GM18519 (cell line): ENCODE results near the gene PAOX.
A peak's percentile ranks its signal among the peaks of the same experiment; 100 is the strongest.

Experiments used
- ATAC-seq: cut with Tn5 transposase; IDR thresholded peaks from one replicate; pipeline ENCODE4 v1.9.1; 2021; ENCODE audit warnings: mild to moderate bottlenecking, moderate library complexity; ENCODE audit not compliant: unreplicated experiment, low FRiP score

Gene PAOX

DNA sequence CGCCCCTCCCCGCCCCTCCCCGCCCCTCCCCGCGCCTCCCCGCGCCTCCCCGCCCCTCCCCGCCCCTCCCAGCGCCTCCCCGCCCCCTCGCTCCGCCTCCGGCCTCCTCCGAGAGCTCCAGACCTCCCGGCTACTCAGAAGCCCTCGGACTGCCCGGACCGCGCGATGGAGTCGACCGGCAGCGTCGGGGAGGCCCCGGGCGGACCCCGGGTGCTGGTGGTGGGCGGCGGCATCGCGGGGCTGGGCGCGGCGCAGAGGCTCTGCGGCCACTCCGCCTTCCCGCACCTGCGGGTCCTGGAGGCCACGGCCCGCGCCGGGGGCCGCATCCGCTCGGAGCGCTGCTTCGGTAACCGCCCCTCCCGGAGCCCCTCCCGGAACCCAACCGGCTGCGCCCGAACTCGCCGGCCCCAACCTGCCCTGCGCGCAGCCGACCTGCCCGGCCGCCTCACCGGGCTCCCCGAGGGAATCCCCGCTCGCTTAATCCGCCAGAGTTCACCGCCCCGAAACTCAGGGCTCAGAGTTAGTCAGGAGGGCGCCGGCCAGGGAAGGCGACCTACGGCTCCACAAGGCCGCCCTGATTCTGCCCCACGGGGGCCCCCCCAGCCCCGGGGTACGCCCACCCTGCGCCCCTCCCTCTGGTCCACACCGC is at the start of gene PAOX:
Gene PAOX (plus strand): TSS at position 111 of the 649 bp plus-strand sequence. CDS start 55 bp downstream, at position 166.
- ATAC-seq = peak; percentile 35

GRCh38 chr10:133329491-133330202 is 49.4 kb upstream of the PAOX start:
- peak; percentile 78 for ATAC-seq

- no peak for ATAC-seq
These were observed 45.9 kb upstream of the PAOX start for GRCh38 chr10:133332936-133333699.

DNA sequence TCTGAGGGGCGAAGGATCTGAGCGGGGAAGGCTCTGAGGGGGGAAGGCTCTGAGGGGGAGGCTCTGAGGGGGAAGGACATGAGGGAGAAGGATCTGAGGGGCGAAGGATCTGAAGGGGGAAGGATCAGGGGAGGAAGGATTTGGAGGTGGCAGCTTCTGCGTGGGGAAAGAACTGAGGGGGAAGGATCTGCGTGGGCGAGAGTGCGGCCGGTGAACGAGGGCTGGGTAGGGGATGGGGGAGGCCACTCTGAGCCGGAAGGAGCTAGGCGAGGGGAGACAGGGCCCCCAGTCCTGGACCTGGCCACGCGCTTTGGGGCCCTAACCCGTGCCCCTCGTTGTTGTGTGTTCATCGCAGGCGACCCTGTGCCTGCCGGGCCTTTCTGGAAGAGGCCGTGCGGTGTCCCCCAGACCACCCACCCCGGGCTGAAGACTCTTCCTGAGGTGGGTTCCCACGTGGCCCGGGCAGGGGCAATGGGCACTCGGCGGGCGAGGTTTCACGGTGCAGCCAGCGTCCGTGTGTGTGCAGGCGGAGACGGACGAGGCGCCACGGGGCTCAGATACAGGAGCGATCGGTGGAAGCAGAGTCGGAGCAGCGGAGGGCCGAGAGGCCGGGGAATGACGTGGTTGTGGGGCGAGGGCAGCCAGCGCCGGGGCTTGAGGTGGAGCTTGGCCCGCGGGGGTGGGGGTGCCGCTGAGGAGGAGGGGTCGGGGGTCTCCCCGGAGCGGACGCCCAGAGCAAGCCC is 44.4 kb upstream of the PAOX start:
- ATAC-seq = no peak

DNA sequence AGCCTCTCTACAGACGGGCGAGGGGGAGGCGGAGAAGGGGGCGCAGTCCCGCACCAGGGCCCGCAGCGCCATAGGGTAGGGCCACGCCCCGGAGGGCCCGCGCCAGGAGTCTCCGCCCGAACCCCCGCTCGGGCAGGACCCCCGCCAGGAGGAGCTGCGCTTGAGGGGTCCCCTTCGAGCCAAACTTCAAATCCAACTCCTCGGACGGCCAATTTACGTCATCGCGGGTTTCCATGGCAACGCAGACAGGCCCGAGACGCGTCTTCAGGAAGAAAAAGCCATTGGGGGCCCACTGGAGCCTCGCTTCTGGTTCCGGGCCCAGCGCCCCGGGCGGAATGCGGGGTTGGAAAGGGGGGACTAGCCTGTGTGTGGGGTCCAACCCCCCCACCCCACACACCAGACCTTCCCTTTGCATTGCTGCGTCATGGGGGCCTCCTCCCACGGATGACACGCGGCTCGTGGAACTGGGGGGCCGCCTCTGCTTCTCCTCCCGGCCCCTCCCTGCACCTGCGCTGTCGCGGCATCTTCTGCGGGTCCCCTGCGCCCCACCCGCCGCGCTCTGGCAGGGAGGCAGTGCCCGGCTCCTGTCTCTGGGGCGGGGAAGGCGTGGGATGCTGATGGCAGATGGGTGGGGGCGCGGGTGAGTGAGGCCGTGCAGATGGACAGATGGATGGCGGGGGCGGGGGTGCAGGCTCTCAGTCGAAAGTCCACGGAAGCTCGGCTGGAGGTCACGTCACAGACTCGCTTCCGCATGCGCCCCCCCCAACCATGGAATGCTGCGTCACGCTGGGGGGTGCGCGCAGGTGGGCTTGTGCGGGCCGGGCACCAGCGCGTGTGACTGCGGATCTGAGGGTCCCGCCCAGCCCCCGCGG is 43.6 kb upstream of the PAOX start:
- ATAC-seq = no peak

GRCh38 chr10:133336118-133336576 is 42.9 kb upstream of the PAOX start:
- ATAC-seq = no peak

- ATAC-seq = no peak
These were observed 42.3 kb upstream of the PAOX start, which contains the start of gene CALY for GRCh38 chr10:133336577-133337369. Gene CALY, minus strand, starts transcription at chr10:133336896. Its CDS starts 7,907 bp downstream, at chr10:133328989.

- ATAC-seq = no peak
These were observed 41.7 kb upstream of the PAOX start for GRCh38 chr10:133337370-133337725.

GRCh38 chr10:133338080-133339071 is 40.7 kb upstream of the PAOX start:
- no peak for ATAC-seq

DNA sequence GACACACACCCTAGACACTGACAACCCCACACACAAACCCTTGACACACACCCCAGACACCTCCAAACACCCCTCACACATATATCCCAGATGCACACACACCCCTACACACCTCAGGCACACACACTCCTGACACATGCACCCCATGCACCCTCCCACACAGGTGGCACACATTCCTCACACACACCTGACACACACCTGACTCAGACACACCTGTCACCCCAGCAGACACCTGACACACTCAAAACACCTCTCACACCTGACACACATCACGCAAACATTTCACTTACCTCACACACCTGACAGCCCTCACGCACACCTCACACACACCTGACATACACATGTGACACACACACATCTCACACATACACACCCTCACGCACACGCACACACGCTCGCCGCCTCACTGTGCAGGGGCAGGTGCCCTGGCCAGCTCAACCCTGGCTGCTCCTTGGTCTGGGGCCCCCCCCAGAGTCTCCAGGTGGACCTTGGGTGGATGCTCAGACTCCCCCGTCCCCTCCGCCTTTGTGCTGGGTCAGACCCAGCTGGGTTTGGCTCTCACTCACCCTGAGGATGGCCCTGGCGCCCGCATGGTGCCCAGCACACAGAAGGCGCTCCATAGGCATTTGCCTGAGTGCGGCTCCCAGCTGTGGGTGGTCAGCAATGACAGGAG is 39.2 kb upstream of the PAOX start:
- no peak for ATAC-seq

- ATAC-seq = no peak
These were observed 37.1 kb upstream of the PAOX start for GRCh38 chr10:133341983-133342382.

GRCh38 chr10:133342942-133343341 is 36.1 kb upstream of the PAOX start:
- ATAC-seq = no peak

DNA sequence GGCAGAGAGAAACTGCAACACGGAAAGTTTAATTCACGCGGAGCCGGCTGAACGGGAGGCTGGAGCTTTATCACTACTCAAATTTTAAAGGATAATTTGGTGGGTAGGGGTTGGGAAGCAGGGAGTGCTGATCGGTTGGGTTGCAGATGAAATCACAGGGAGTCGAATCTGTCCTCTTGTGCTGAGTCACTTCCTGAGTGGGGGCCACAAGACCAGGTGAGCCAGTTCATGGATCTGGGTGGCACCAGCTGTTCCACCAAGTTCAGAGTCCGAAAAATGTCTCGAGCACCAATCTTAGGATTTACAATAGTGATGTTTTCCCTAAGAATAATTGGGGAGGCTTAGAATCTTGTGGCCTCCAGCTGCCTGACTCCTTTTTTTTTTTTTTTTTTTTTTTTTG is 35.5 kb upstream of the PAOX start:
- ATAC-seq = no peak

GRCh38 chr10:133344236-133344635 is 34.8 kb upstream of the PAOX start:
- no peak for ATAC-seq

DNA sequence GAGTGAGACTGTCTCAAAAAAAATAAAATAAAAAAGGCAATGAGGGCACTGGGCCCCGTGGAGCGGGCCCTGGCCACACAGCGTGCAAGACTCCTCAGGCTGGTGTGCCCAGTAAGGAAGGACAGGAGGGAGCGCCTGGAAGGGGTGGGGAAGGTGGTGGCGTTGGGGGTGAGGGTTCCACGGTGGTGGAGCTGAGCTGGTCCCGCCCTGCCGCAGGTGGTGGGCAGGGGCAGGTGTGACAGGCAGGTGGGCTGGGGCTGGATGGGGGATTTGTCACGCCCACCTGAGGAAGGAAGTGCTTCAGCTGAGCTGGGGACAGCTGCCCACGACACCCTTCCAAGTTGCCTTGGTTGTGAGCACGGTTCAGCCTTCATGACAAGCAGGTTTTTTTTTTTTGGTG is 32.6 kb upstream of the PAOX start:
- no peak for ATAC-seq

GRCh38 chr10:133347710-133348517 is 31.1 kb upstream of the PAOX start:
- ATAC-seq = no peak
